GM19455 (cell line): ENCODE measurements around the gene SHOC2.
A peak's percentile ranks its signal among the peaks of the same experiment; 100 is the strongest.

Source experiments
- ATAC-seq: cut with Tn5 transposase; IDR thresholded peaks from one replicate; pipeline ENCODE4 v1.9.1; 2021; ENCODE audit not compliant: unreplicated experiment

The SHOC2 gene

GRCh38 chr10:110919349-110919931 lies at the start of gene SHOC2:
TSS of gene SHOC2 (plus strand) at chr10:110919604. CDS start at chr10:110964359, 44,755 bp downstream.
- ATAC-seq: peak; percentile 1

- ATAC-seq: no peak
Observed at GRCh38 chr10:110870823-110871297, 48.5 kb upstream of the SHOC2 start.

GRCh38 chr10:110871298-110872084 lies 47.9 kb upstream of the SHOC2 start, which contains the start of gene PDCD4:
TSS of gene PDCD4 (plus strand) at chr10:110871928. CDS start at chr10:110876028, 4,100 bp downstream.
- peak; percentile 73 for ATAC-seq

GRCh38 chr10:110872145-110872983 lies 47.0 kb upstream of the SHOC2 start:
- peak; percentile 48 for ATAC-seq

GRCh38 chr10:110872984-110873923 lies 46.1 kb upstream of the SHOC2 start:
- no peak for ATAC-seq

- no peak for ATAC-seq
Observed at GRCh38 chr10:110873951-110874350, 45.5 kb upstream of the SHOC2 start.

GRCh38 chr10:110876000-110876399 lies 43.4 kb upstream of the SHOC2 start:
- no peak for ATAC-seq

GRCh38 chr10:110876788-110877187 lies 42.6 kb upstream of the SHOC2 start:
- no peak for ATAC-seq

- no peak for ATAC-seq
Observed at GRCh38 chr10:110880012-110880411, 39.4 kb upstream of the SHOC2 start.

GRCh38 chr10:110881247-110881646 lies 38.2 kb upstream of the SHOC2 start:
- no peak for ATAC-seq

GRCh38 chr10:110881905-110882304 lies 37.5 kb upstream of the SHOC2 start:
- no peak for ATAC-seq

GRCh38 chr10:110883924-110884323 lies 35.5 kb upstream of the SHOC2 start:
- no peak for ATAC-seq

GRCh38 chr10:110885932-110886674 lies 33.3 kb upstream of the SHOC2 start:
- no peak for ATAC-seq

- ATAC-seq: no peak
Observed at GRCh38 chr10:110887560-110887959, 31.8 kb upstream of the SHOC2 start.

GRCh38 chr10:110892602-110893288 lies 26.7 kb upstream of the SHOC2 start:
- no peak for ATAC-seq

GRCh38 chr10:110893559-110894179 lies 25.7 kb upstream of the SHOC2 start:
- ATAC-seq: no peak

- no peak for ATAC-seq
Observed at GRCh38 chr10:110897184-110897583, 22.2 kb upstream of the SHOC2 start.

GRCh38 chr10:110898391-110898790 lies 21.0 kb upstream of the SHOC2 start:
- no peak for ATAC-seq

- ATAC-seq: no peak
Observed at GRCh38 chr10:110900983-110901382, 18.4 kb upstream of the SHOC2 start.
